ENCODE measurements around the gene ACAP3. TPM values are rescaled to one million over a fixed set of nuclear protein-coding genes. Genes with fewer than 3 reads are reported as not detected.

The ACAP3 gene
- total and polyA plus RNA-seq, 8 donors, result 30.8 to 73.6 (median 44.2) TPM

- no peaks in the 10 kb centered on the region for H3K4me1 ChIP-seq
- intact Hi-C loops (cut with DNase I), result loop anchor here in 1 of 2 donors (10.0 kb wide), 1 partner anchor 173 kb away; no protein-coding TSS in a partner anchor
- no peak overlapping the region for H3K27ac ChIP-seq
- H3K36me3 ChIP-seq, result peaks cover 0 to 54% of the 10 kb centered on the region in 2 donors
- no peaks in the 10 kb centered on the region for H3K27me3 ChIP-seq
- no peak overlapping the region for H3K4me3 ChIP-seq
- ATAC-seq (no peak), DNase-seq (no peak)
- H3K9me3 ChIP-seq, result no peaks in the 10 kb centered on the region
- no peak for TF ChIP-seq CTCF (IDR thresholded peaks at IDR 0.05)
Observed at GRCh38 chr1:1297802-1298424, 9.8 kb downstream of the ACAP3 start.

- Histone ChIP-seq H3K36me3 (peaks cover 0 to 57% of the 10 kb centered on the region in 2 donors), H3K9me3 (no peaks in the 10 kb centered on the region), H3K4me1 (no peaks in the 10 kb centered on the region), H3K4me3 (no peak overlapping the region), H3K27me3 (no peaks in the 10 kb centered on the region), H3K27ac (no peak overlapping the region)
- no peak for DNase-seq
- no peak for TF ChIP-seq CTCF (IDR thresholded peaks at IDR 0.05)
- ATAC-seq, result no peak
- intact Hi-C loops (cut with DNase I), result loop anchor here in 1 of 2 donors (10.0 kb wide), 1 partner anchor 172 kb away; no protein-coding TSS in a partner anchor
Observed at GRCh38 chr1:1296070-1297061, 11.4 kb downstream of the ACAP3 start.

GRCh38 chr1:1295154-1295923, 12.4 kb downstream of the ACAP3 start:
- ATAC-seq (no peak), DNase-seq (no peak)
- intact Hi-C loops (cut with DNase I), result loop anchor here in 1 of 2 donors (10.0 kb wide), 1 partner anchor 171 kb away; no protein-coding TSS in a partner anchor
- no peak overlapping the region for H3K4me3 ChIP-seq
- no peaks in the 10 kb centered on the region for H3K27me3 ChIP-seq
- peaks cover 0 to 57% of the 10 kb centered on the region in 2 donors for H3K36me3 ChIP-seq
- H3K27ac ChIP-seq, result no peak overlapping the region
- no peaks in the 10 kb centered on the region for H3K9me3 ChIP-seq
- TF ChIP-seq CTCF (IDR thresholded peaks at IDR 0.05), result no peak
- H3K4me1 ChIP-seq, result no peaks in the 10 kb centered on the region

GRCh38 chr1:1294250-1294890, 13.4 kb downstream of the ACAP3 start:
- no peak for TF ChIP-seq CTCF (IDR thresholded peaks at IDR 0.05)
- DNase-seq (no peak), ATAC-seq (no peak)
- H3K9me3 ChIP-seq, result no peaks in the 10 kb centered on the region
- no peaks in the 10 kb centered on the region for H3K27me3 ChIP-seq
- H3K27ac ChIP-seq, result no peak overlapping the region
- intact Hi-C loops (cut with DNase I), result loop anchor here in 1 of 2 donors (10.0 kb wide), 1 partner anchor 170 kb away; no protein-coding TSS in a partner anchor
- H3K4me3 ChIP-seq, result no peak overlapping the region
- H3K36me3 ChIP-seq, result peaks cover 0 to 57% of the 10 kb centered on the region in 2 donors
- H3K4me1 ChIP-seq, result no peaks in the 10 kb centered on the region

Measured in left lung (tissue), 10 donors.